ENCODE measurements around the gene THBD.
A peak's percentile ranks its signal among the peaks of the same experiment; 100 is the strongest.

THBD gene

GRCh38 chr20:23048283-23049200, 930 bp downstream of the THBD start:
- POLR2A ChIA-PET = no interaction called here
- TF ChIP-seq ZNF384 (IDR thresholded peaks at IDR 0.05) = no peak
- no peak for TF ChIP-seq HDGF (IDR thresholded peaks at IDR 0.05; ENCODE audit: borderline replicate concordance)
- peak; percentile 59 for TF ChIP-seq L3MBTL2 (conservative IDR thresholded peaks at IDR 0.05)
- DNase-seq (ENCODE audit: extremely low spot score) = peak; percentile 64
- CTCF ChIA-PET = no interaction called here

- ChIA-PET CTCF (no interaction called here), POLR2A (no interaction called here)
- no peak for TF ChIP-seq HDGF (IDR thresholded peaks at IDR 0.05; ENCODE audit: borderline replicate concordance)
- no peak for TF ChIP-seq ARNT (IDR thresholded peaks at IDR 0.05)
- no peak for TF ChIP-seq CTBP1 (IDR thresholded peaks at IDR 0.05; ENCODE audit: borderline replicate concordance)
- no peak for TF ChIP-seq ZNF384 (IDR thresholded peaks at IDR 0.05)
- no peak for TF ChIP-seq SUZ12 (IDR thresholded peaks at IDR 0.05)
- TF ChIP-seq TARDBP (IDR thresholded peaks at IDR 0.05) = no peak
- TF ChIP-seq NFRKB (IDR thresholded peaks at IDR 0.05) = no peak
- TF ChIP-seq SP1 (IDR thresholded peaks at IDR 0.05) = no peak
- no peak for TF ChIP-seq BHLHE40 (IDR thresholded peaks at IDR 0.05; ENCODE audit: borderline replicate concordance)
- TF ChIP-seq FOXA1 (IDR thresholded peaks at IDR 0.05) = no peak
- no peak for DNase-seq (ENCODE audit: extremely low spot score)
Measured at GRCh38 chr20:23047738-23048214, 1.7 kb downstream of the THBD start.

- CTCF ChIA-PET = interaction anchor here (1.0 to 1.1 kb wide), 2 partner anchors 72 to 293 kb away, joined by 3 read pairs; no protein-coding TSS in a partner anchor
- POLR2A ChIA-PET = no interaction called here
- TF ChIP-seq FOXK2 (IDR thresholded peaks at IDR 0.05) = no peak
- TF ChIP-seq SP1 (IDR thresholded peaks at IDR 0.05) = no peak
- TF ChIP-seq ZNF384 (IDR thresholded peaks at IDR 0.05) = no peak
- no peak for TF ChIP-seq LEF1 (IDR thresholded peaks at IDR 0.05; ENCODE audit: borderline replicate concordance)
- no peak for TF ChIP-seq PKNOX1 (IDR thresholded peaks at IDR 0.05)
- TF ChIP-seq ARNT (IDR thresholded peaks at IDR 0.05) = no peak
- TF ChIP-seq NFRKB (IDR thresholded peaks at IDR 0.05) = no peak
- no peak for TF ChIP-seq L3MBTL2 (conservative IDR thresholded peaks at IDR 0.05)
- TF ChIP-seq HDGF (IDR thresholded peaks at IDR 0.05; ENCODE audit: borderline replicate concordance) = no peak
- no peak for TF ChIP-seq CTBP1 (IDR thresholded peaks at IDR 0.05; ENCODE audit: borderline replicate concordance)
- no peak for TF ChIP-seq BHLHE40 (IDR thresholded peaks at IDR 0.05; ENCODE audit: borderline replicate concordance)
- no peak for TF ChIP-seq FOXM1 (IDR thresholded peaks at IDR 0.05; ENCODE audit: borderline replicate concordance)
- TF ChIP-seq TARDBP (IDR thresholded peaks at IDR 0.05) = no peak
- no peak for TF ChIP-seq SUZ12 (IDR thresholded peaks at IDR 0.05)
- no peak for TF ChIP-seq FOXA1 (IDR thresholded peaks at IDR 0.05)
- TF ChIP-seq ELF4 (IDR thresholded peaks at IDR 0.05) = no peak
- no peak for DNase-seq (ENCODE audit: extremely low spot score)
Measured at GRCh38 chr20:23047001-23047737, 2.3 kb downstream of the THBD start.

GRCh38 chr20:23046431-23046830, 3.0 kb downstream of the THBD start:
- POLR2A ChIA-PET = no interaction called here
- no peak for TF ChIP-seq FOXM1 (IDR thresholded peaks at IDR 0.05; ENCODE audit: borderline replicate concordance)
- TF ChIP-seq TARDBP (IDR thresholded peaks at IDR 0.05) = no peak
- no peak for TF ChIP-seq ARNT (IDR thresholded peaks at IDR 0.05)
- no peak for TF ChIP-seq FOXK2 (IDR thresholded peaks at IDR 0.05)
- no peak for DNase-seq (ENCODE audit: extremely low spot score)
- CTCF ChIA-PET = interaction anchor here (1.0 to 1.1 kb wide), 2 partner anchors 72 to 294 kb away, joined by 3 read pairs; no protein-coding TSS in a partner anchor

GRCh38 chr20:23043376-23043775, 6.1 kb downstream of the THBD start:
- no peak for TF ChIP-seq SUZ12 (IDR thresholded peaks at IDR 0.05)
- no peak for TF ChIP-seq FOXA1 (IDR thresholded peaks at IDR 0.05)
- no peak for TF ChIP-seq ARNT (IDR thresholded peaks at IDR 0.05)
- DNase-seq (ENCODE audit: extremely low spot score) = no peak
- ChIA-PET CTCF (interaction anchor here (0.6 kb wide), 1 partner anchor 192 kb away, joined by 3 read pairs; no protein-coding TSS in a partner anchor), POLR2A (no interaction called here)

GRCh38 chr20:23042270-23042669, 7.2 kb downstream of the THBD start:
- POLR2A ChIA-PET = interaction anchor here (1.2 kb wide), 1 partner anchor 9 kb away, joined by 4 read pairs; no protein-coding TSS in a partner anchor
- TF ChIP-seq ZNF384 (IDR thresholded peaks at IDR 0.05) (no peak), NFRKB (IDR thresholded peaks at IDR 0.05) (no peak), TARDBP (IDR thresholded peaks at IDR 0.05) (no peak), BHLHE40 (IDR thresholded peaks at IDR 0.05; ENCODE audit: borderline replicate concordance) (no peak), L3MBTL2 (conservative IDR thresholded peaks at IDR 0.05) (no peak)
- CTCF ChIA-PET = no interaction called here
- DNase-seq (ENCODE audit: extremely low spot score) = no peak

GRCh38 chr20:23039885-23040508, 9.5 kb downstream of the THBD start:
- CTCF ChIA-PET = no interaction called here
- DNase-seq (ENCODE audit: extremely low spot score) = no peak
- POLR2A ChIA-PET = interaction anchor here (1.0 kb wide), 1 partner anchor 11 kb away, joined by 4 read pairs; no protein-coding TSS in a partner anchor
- TF ChIP-seq CTBP1 (IDR thresholded peaks at IDR 0.05; ENCODE audit: borderline replicate concordance) (no peak), L3MBTL2 (conservative IDR thresholded peaks at IDR 0.05) (no peak), HDGF (IDR thresholded peaks at IDR 0.05; ENCODE audit: borderline replicate concordance) (no peak), ARNT (IDR thresholded peaks at IDR 0.05) (no peak), TARDBP (IDR thresholded peaks at IDR 0.05) (no peak), FOXA1 (IDR thresholded peaks at IDR 0.05) (no peak), ZNF384 (IDR thresholded peaks at IDR 0.05) (no peak), FOXK2 (IDR thresholded peaks at IDR 0.05) (no peak), PKNOX1 (IDR thresholded peaks at IDR 0.05) (no peak), SP1 (IDR thresholded peaks at IDR 0.05) (no peak), BHLHE40 (IDR thresholded peaks at IDR 0.05; ENCODE audit: borderline replicate concordance) (no peak), NFRKB (IDR thresholded peaks at IDR 0.05) (no peak), SUZ12 (IDR thresholded peaks at IDR 0.05) (no peak), LEF1 (IDR thresholded peaks at IDR 0.05; ENCODE audit: borderline replicate concordance) (no peak), FOXM1 (IDR thresholded peaks at IDR 0.05; ENCODE audit: borderline replicate concordance) (no peak), ELF4 (IDR thresholded peaks at IDR 0.05) (no peak)
